ENCODE results near the gene CDON. TPM values are rescaled to one million over a fixed set of nuclear protein-coding genes. Genes with fewer than 3 reads are reported as not detected.
"Not testable (repeated sequence)": the region's sequence is repeated elsewhere in the genome, so short reads cannot be mapped to it uniquely, and the experiment has no call there.

CDON gene
- total RNA-seq, 1 experiment from 2014 or later, result 1.3 TPM

GRCh38 chr11:126048197-126048596 is 14.5 kb downstream of the CDON start:
- H3K4me1 ChIP-seq (replicated peaks), result no peaks in the 10 kb centered on the region
- H3K27ac ChIP-seq, result no peak overlapping the region
- no peak overlapping the region for H3K4me3 ChIP-seq
- no peaks in the 10 kb centered on the region for H3K9me3 ChIP-seq (replicated peaks)
- no peaks in the 10 kb centered on the region for H3K27me3 ChIP-seq (replicated peaks)
- DNase-seq (ENCODE audit: low read depth in 1 of 2, low spot score in 2 of 2), result no peak
- no peaks in the 10 kb centered on the region for H3K36me3 ChIP-seq

DNA sequence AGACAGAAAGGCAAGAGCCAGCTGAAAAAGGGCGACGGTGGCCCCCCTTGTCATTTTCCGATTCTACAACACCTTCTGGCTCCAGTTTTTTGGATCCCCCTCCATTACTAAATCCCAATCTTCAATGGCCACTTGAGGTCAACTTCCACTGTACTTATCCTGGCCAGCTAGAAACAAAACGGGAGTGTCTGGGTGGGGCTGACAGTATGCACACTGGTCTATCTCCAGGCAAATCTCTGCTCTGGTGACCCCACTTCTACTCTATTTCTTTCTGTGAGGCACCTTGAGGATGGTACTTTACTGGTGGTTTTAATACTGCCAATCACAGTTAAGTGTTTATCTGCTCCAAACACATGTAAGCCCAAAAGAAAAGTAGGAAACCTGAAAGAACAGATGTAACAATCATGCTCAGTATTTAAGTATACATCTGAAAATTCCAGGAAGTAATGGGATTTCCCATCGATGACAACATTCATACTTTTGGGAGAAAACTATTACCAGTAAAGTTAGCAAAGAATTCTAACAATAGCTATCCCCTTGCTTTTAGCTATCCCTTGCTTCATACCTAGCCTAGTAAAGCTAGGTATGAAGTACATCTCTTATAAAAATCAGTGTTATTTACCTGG is 16.0 kb downstream of the CDON start:
- DNase-seq (ENCODE audit: low read depth in 1 of 2, low spot score in 2 of 2), result no peak
- no peak overlapping the region for H3K4me3 ChIP-seq
- no peak overlapping the region for H3K27ac ChIP-seq
- no peaks in the 10 kb centered on the region for H3K9me3 ChIP-seq (replicated peaks)
- H3K27me3 ChIP-seq (replicated peaks), result no peaks in the 10 kb centered on the region
- H3K36me3 ChIP-seq, result no peaks in the 10 kb centered on the region
- no peaks in the 10 kb centered on the region for H3K4me1 ChIP-seq (replicated peaks)

GRCh38 chr11:126039485-126040271 is 23.0 kb downstream of the CDON start:
- H3K36me3 ChIP-seq, result no peaks in the 10 kb centered on the region
- no peak overlapping the region for H3K27ac ChIP-seq
- H3K4me3 ChIP-seq, result no peak overlapping the region
- H3K4me1 ChIP-seq (replicated peaks), result no peaks in the 10 kb centered on the region
- no peak for DNase-seq (ENCODE audit: low read depth in 1 of 2, low spot score in 2 of 2)
- H3K9me3 ChIP-seq (replicated peaks), result no peaks in the 10 kb centered on the region
- no peaks in the 10 kb centered on the region for H3K27me3 ChIP-seq (replicated peaks)

DNA sequence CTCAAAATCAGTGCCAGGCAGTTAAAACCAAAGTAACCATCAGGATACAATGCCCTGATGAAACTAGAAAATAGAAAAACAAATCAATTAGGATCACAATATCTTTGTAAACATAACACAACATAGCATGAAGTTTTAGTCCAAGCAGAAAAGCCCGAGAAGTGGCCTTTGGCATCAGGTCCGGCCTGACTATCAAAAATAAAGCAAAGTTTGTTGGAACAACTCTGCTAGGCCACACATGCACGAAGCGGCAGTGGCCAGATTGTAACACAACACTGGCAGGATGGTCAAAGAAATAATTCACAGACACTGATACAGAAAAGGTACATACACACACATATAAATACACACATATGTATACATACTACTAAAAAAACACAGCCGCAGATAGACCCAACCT is 26.9 kb downstream of the CDON start:
- no peak for DNase-seq (ENCODE audit: low read depth in 1 of 2, low spot score in 2 of 2)
- Histone ChIP-seq H3K4me3 (no peak overlapping the region), H3K4me1 (replicated peaks) (no peaks in the 10 kb centered on the region), H3K27me3 (replicated peaks) (no peaks in the 10 kb centered on the region), H3K9me3 (replicated peaks) (no peaks in the 10 kb centered on the region), H3K27ac (no peak overlapping the region), H3K36me3 (no peaks in the 10 kb centered on the region)

GRCh38 chr11:126034933-126035425 is 27.7 kb downstream of the CDON start:
- Histone ChIP-seq H3K4me1 (replicated peaks) (no peaks in the 10 kb centered on the region), H3K27me3 (replicated peaks) (no peaks in the 10 kb centered on the region), H3K27ac (no peak overlapping the region), H3K9me3 (replicated peaks) (no peaks in the 10 kb centered on the region), H3K4me3 (no peak overlapping the region), H3K36me3 (no peaks in the 10 kb centered on the region)
- no peak for DNase-seq (ENCODE audit: low read depth in 1 of 2, low spot score in 2 of 2)

- no peak overlapping the region for H3K27ac ChIP-seq
- no peak for DNase-seq (ENCODE audit: low read depth in 1 of 2, low spot score in 2 of 2)
- no peak overlapping the region for H3K4me3 ChIP-seq
- no peaks in the 10 kb centered on the region for H3K4me1 ChIP-seq (replicated peaks)
- no peaks in the 10 kb centered on the region for H3K9me3 ChIP-seq (replicated peaks)
- H3K27me3 ChIP-seq (replicated peaks), result no peaks in the 10 kb centered on the region
- H3K36me3 ChIP-seq, result no peaks in the 10 kb centered on the region
Observed at GRCh38 chr11:126034039-126034932, 28.4 kb downstream of the CDON start.

GRCh38 chr11:126032375-126032774 is 30.3 kb downstream of the CDON start:
- DNase-seq (ENCODE audit: low read depth in 1 of 2, low spot score in 2 of 2), result no peak
- no peaks in the 10 kb centered on the region for H3K36me3 ChIP-seq
- H3K4me3 ChIP-seq, result no peak overlapping the region
- no peaks in the 10 kb centered on the region for H3K4me1 ChIP-seq (replicated peaks)
- no peaks in the 10 kb centered on the region for H3K27me3 ChIP-seq (replicated peaks)
- no peak overlapping the region for H3K27ac ChIP-seq
- no peaks in the 10 kb centered on the region for H3K9me3 ChIP-seq (replicated peaks)

- no peaks in the 10 kb centered on the region for H3K27me3 ChIP-seq (replicated peaks)
- H3K27ac ChIP-seq, result no peak overlapping the region
- H3K4me3 ChIP-seq, result no peak overlapping the region
- H3K9me3 ChIP-seq (replicated peaks), result no peaks in the 10 kb centered on the region
- DNase-seq (ENCODE audit: low read depth in 1 of 2, low spot score in 2 of 2), result no peak
- H3K4me1 ChIP-seq (replicated peaks), result no peaks in the 10 kb centered on the region
- H3K36me3 ChIP-seq, result no peaks in the 10 kb centered on the region
Observed at GRCh38 chr11:126029805-126030204, 32.9 kb downstream of the CDON start.

- Histone ChIP-seq H3K4me3 (no peak overlapping the region), H3K27ac (no peak overlapping the region), H3K9me3 (replicated peaks) (no peaks in the 10 kb centered on the region), H3K36me3 (no peaks in the 10 kb centered on the region), H3K4me1 (replicated peaks) (no peaks in the 10 kb centered on the region), H3K27me3 (replicated peaks) (no peaks in the 10 kb centered on the region)
- DNase-seq (ENCODE audit: low read depth in 1 of 2, low spot score in 2 of 2), result no peak
Observed at GRCh38 chr11:126029237-126029636, 33.4 kb downstream of the CDON start.

DNA sequence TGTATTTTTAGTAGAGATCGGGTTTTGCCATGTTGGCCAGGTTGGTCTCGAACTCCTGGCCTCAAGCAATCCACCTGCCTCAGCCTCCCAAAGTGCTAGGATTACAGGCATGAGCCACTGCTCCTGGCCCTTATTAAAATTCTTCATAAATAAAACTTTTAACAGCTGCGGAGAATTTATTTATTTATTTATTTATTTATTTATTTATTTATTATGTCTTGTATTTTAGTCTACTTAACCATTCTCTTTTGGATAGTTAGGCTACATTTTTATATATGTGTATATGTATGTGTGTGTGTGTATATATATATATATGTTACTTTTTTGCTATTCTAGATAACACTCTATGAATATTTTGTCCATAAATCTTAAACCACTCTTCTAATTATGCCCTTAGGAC is 34.1 kb downstream of the CDON start:
- not testable (repeated sequence) for H3K27me3 ChIP-seq (replicated peaks); H3K9me3 ChIP-seq (replicated peaks); DNase-seq (ENCODE audit: low read depth in 1 of 2, low spot score in 2 of 2); H3K36me3 ChIP-seq; H3K4me3 ChIP-seq; H3K27ac ChIP-seq; H3K4me1 ChIP-seq (replicated peaks)

- H3K27me3 ChIP-seq (replicated peaks), result no peaks in the 10 kb centered on the region
- no peaks in the 10 kb centered on the region for H3K9me3 ChIP-seq (replicated peaks)
- no peak for DNase-seq (ENCODE audit: low read depth in 1 of 2, low spot score in 2 of 2)
- H3K27ac ChIP-seq, result no peak overlapping the region
- no peaks in the 10 kb centered on the region for H3K36me3 ChIP-seq
- no peaks in the 10 kb centered on the region for H3K4me1 ChIP-seq (replicated peaks)
- no peak overlapping the region for H3K4me3 ChIP-seq
Observed at GRCh38 chr11:126026579-126026978, 36.1 kb downstream of the CDON start.

DNA sequence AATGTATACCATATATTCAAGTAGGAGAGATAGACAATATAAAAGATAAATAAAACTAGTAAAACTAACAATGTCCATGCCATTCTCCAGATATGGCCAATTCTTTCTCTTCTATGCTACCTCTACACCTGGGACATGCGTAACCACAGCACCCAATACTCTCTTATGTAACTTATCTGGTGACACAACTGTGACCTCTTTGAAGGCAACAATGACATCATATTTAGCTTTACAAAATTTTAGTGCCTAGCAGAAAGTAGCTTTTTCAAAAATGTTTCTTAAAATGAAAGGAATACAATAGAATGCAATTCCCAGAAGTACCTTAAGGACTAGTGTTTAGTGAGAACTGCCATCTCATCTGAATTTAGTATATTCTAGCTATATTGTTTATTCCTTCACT is 36.8 kb downstream of the CDON start:
- H3K4me1 ChIP-seq (replicated peaks), result no peaks in the 10 kb centered on the region
- H3K27ac ChIP-seq, result no peak overlapping the region
- H3K4me3 ChIP-seq, result no peak overlapping the region
- H3K27me3 ChIP-seq (replicated peaks), result no peaks in the 10 kb centered on the region
- DNase-seq (ENCODE audit: low read depth in 1 of 2, low spot score in 2 of 2), result no peak
- H3K9me3 ChIP-seq (replicated peaks), result no peaks in the 10 kb centered on the region
- H3K36me3 ChIP-seq, result no peaks in the 10 kb centered on the region

GRCh38 chr11:126024123-126024522 is 38.5 kb downstream of the CDON start:
- Histone ChIP-seq H3K4me3 (no peak overlapping the region), H3K27ac (no peak overlapping the region)
- no peak for DNase-seq (ENCODE audit: low read depth in 1 of 2, low spot score in 2 of 2)

DNA sequence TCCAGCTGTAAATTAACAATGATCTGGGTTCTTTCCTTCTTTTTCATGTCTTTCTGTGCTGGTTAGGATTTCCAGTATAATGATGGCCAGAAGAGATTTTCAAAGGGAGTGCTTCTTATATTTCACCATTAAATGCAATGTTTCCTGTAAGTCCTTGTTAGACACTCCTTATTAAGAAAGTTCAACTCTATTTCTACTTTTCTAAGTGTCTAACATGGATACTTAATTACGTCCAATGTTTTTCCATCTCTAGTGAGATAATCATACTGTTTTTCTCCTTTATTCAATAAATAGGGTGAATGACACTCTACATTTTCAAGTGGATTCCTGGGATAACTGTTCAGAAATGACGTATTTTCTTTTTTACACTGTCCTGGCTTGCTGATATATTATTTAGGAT is 49.8 kb downstream of the CDON start:
- no peaks in the 10 kb centered on the region for H3K9me3 ChIP-seq (replicated peaks)
- H3K4me3 ChIP-seq, result no peak overlapping the region
- no peak overlapping the region for H3K27ac ChIP-seq
- H3K36me3 ChIP-seq, result no peaks in the 10 kb centered on the region
- no peak for DNase-seq (ENCODE audit: low read depth in 1 of 2, low spot score in 2 of 2)
- H3K4me1 ChIP-seq (replicated peaks), result no peaks in the 10 kb centered on the region
- no peaks in the 10 kb centered on the region for H3K27me3 ChIP-seq (replicated peaks)

More at GRCh38 chr11:126024123-126024522, 38.5 kb downstream of the CDON start:
- H3K4me1 ChIP-seq (replicated peaks), result no peaks in the 10 kb centered on the region
- H3K9me3 ChIP-seq (replicated peaks), result no peaks in the 10 kb centered on the region
- no peaks in the 10 kb centered on the region for H3K36me3 ChIP-seq
- no peaks in the 10 kb centered on the region for H3K27me3 ChIP-seq (replicated peaks)

Data from SJSA1 (cell line).